Hepatocyte (in vitro differentiated cells): ENCODE results near the gene SNTG2. TPM values are rescaled to one million over a fixed set of nuclear protein-coding genes. Genes with fewer than 3 reads are reported as not detected.

Experiments
- DNase-seq: peaks from one replicate; pipeline ENCODE4 v3.0.0-alpha.2; 2016; ENCODE audit warnings: low spot score
- H2AFZ ChIP-seq: fragments of 200-600 bp; sonication (generic); 2 replicates; pipeline ENCODE4 v1.6.0; 2016; ENCODE audit warnings: antibody characterized with exemption, mild to moderate bottlenecking
- H3K27ac ChIP-seq: fragments of 200-600 bp; sonication (generic); 2 replicates; pipeline ENCODE4 v1.5.1; 2016; ENCODE audit warnings: mild to moderate bottlenecking
- H3K27me3 ChIP-seq: fragments of 200-600 bp; sonication (generic); 2 replicates; pipeline ENCODE4 v1.6.1; 2016
- H3K36me3 ChIP-seq: fragments of 200-600 bp; sonication (generic); replicated peaks from 2 replicates; pipeline ENCODE4 v1.5.1; 2016; ENCODE audit warnings: low read depth; ENCODE audit not compliant: insufficient read depth
- H3K4me1 ChIP-seq: fragments of 200-600 bp; sonication (generic); 2 replicates; pipeline ENCODE4 v1.5.1; 2016; ENCODE audit warnings: mild to moderate bottlenecking, moderate library complexity; ENCODE audit not compliant: insufficient read depth
- H3K4me2 ChIP-seq: fragments of 200-600 bp; sonication (generic); 2 replicates; pipeline ENCODE4 v1.6.0; 2016
- H3K4me3 ChIP-seq: fragments of 200-600 bp; sonication (generic); 2 replicates; pipeline ENCODE4 v1.5.1; 2016; ENCODE audit warnings: mild to moderate bottlenecking
- H3K79me2 ChIP-seq: fragments of 200-600 bp; sonication (generic); 2 replicates; pipeline ENCODE4 v1.6.0; 2017; ENCODE audit warnings: mild to moderate bottlenecking
- H3K9me2 ChIP-seq: fragments of 200-600 bp; sonication (generic); replicated peaks from 2 replicates; pipeline ENCODE4 v1.6.0; 2017; ENCODE audit warnings: mild to moderate bottlenecking; ENCODE audit not compliant: insufficient read depth
- H3K9me3 ChIP-seq: fragments of 200-600 bp; sonication (generic); 2 replicates; pipeline ENCODE4 v1.5.1; 2016; ENCODE audit warnings: low read depth, mild to moderate bottlenecking
- H4K20me1 ChIP-seq: fragments of 200-600 bp; sonication (generic); 2 replicates; pipeline ENCODE4 v1.6.0; 2016; ENCODE audit warnings: mild to moderate bottlenecking; ENCODE audit not compliant: insufficient read depth, poor library complexity, severe bottlenecking
- EZH2 ChIP-seq: fragments of 200-600 bp; sonication (generic); IDR thresholded peaks from 2 replicates; pipeline ENCODE4 v1.6.1; 2016; ENCODE audit warnings: antibody characterized with exemption, mild to moderate bottlenecking, borderline replicate concordance
- EZH2phosphoT487 ChIP-seq: fragments of 200-600 bp; sonication (generic); IDR thresholded peaks from one replicate; pipeline ENCODE4 v1.6.1; 2018; ENCODE audit warnings: antibody characterized with exemption, mild to moderate bottlenecking, low read depth, moderate library complexity; ENCODE audit not compliant: unreplicated experiment, severe bottlenecking
- WGBS: methylation state at CpG from one replicate; pipeline ENCODE4 v1.1.6; 2016; ENCODE audit warnings: low lambda C conversion rate; ENCODE audit errors: missing lambda C conversion rate; 5-methylcytosine and 5-hydroxymethylcytosine counted together
- polyA plus RNA-seq: library from polyadenylated mRNA; unstranded; fragments of >200 nt; fragmentation: Nextera tagmentation; extraction: Ambion mirVana; gene quantifications from 2 replicates; pipeline ENCODE4 v1.2.1, GENCODE V29; 2016
- total RNA-seq: library from RNA; depleted of rRNA; stranded (reverse); fragments of >200 nt; gene quantifications from 2 replicates; pipeline ENCODE4 v1.2.3, GENCODE V29; 2014
- TF ChIP-seq, protein P1 (sequence below): fragments of 200-600 bp; sonication (generic); IDR thresholded peaks from 2 replicates; pipeline ENCODE4 v1.5.1; 2016; ENCODE audit warnings: antibody characterized with exemption, mild to moderate bottlenecking; ENCODE audit not compliant: poor library complexity

The SNTG2 gene
- total and polyA plus RNA-seq, 2 experiments from 2014 or later = not detected

DNA sequence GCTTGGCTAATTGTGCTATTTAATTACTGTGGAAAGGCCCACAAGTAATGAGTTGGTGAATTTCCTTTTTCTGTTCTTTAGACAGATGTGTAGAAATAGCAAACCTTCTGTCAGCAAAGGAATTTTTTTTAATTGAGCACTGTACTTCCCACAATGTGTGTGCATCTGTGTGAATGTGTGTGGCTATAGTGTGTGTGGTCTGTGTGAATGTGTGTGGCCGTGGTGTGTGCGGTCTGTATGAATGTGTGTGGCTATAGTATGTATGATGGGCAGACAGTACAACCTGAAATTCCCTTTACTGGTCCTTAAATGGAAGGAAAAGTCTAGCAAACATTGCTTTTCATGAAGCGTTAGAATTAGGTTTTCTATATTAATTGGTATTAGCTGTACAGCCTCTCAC, 259.1 kb downstream of the SNTG2 start:
- WGBS = 96% methylated on average over 3 of the region's 3 CpGs
- Histone ChIP-seq H3K27me3 (no peaks in the 10 kb centered on the region), H3K9me3 (no peaks in the 10 kb centered on the region), H3K27ac (no peak overlapping the region), H3K4me3 (no peak overlapping the region), H4K20me1 (no peaks in the 10 kb centered on the region), H3K4me2 (no peak overlapping the region), H3K79me2 (no peaks in the 10 kb centered on the region), H3K36me3 (no peaks in the 10 kb centered on the region), H2AFZ (no peak overlapping the region), H3K4me1 (no peaks in the 10 kb centered on the region), H3K9me2 (no peaks in the 10 kb centered on the region)
- TF ChIP-seq EZH2phosphoT487 (no peak), EZH2 (no peak)
- TF ChIP-seq, protein P1, sequence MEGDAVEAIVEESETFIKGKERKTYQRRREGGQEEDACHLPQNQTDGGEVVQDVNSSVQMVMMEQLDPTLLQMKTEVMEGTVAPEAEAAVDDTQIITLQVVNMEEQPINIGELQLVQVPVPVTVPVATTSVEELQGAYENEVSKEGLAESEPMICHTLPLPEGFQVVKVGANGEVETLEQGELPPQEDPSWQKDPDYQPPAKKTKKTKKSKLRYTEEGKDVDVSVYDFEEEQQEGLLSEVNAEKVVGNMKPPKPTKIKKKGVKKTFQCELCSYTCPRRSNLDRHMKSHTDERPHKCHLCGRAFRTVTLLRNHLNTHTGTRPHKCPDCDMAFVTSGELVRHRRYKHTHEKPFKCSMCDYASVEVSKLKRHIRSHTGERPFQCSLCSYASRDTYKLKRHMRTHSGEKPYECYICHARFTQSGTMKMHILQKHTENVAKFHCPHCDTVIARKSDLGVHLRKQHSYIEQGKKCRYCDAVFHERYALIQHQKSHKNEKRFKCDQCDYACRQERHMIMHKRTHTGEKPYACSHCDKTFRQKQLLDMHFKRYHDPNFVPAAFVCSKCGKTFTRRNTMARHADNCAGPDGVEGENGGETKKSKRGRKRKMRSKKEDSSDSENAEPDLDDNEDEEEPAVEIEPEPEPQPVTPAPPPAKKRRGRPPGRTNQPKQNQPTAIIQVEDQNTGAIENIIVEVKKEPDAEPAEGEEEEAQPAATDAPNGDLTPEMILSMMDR = no peak
- DNase-seq = no peak

DNA sequence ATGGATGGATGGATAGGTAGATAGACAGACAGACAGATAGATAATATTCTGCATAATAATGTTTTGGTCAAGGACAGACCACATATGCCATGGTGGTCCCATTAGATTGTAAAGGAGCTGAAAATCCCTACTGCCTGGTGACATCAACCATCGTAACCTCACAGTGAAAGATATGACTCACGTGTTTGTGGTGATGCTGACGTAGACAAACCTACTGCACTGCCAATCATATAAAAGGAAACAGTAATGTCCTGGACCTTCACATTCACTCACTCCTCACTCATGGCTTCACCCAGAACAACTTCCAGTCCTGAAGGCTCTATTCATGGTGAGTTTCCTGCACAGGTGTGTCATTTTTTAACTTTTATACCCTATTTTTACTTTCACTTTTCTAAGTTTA, 259.7 kb downstream of the SNTG2 start:
- H2AFZ ChIP-seq = no peak overlapping the region
- no peaks in the 10 kb centered on the region for H3K9me3 ChIP-seq
- no peaks in the 10 kb centered on the region for H3K79me2 ChIP-seq
- TF ChIP-seq, protein P1 = no peak
- TF ChIP-seq EZH2phosphoT487 = no peak
- no peak for TF ChIP-seq EZH2
- no peak overlapping the region for H3K4me2 ChIP-seq
- no peak overlapping the region for H3K27ac ChIP-seq
- no peak overlapping the region for H3K4me3 ChIP-seq
- H3K4me1 ChIP-seq = no peaks in the 10 kb centered on the region
- H4K20me1 ChIP-seq = no peaks in the 10 kb centered on the region
- no peak for DNase-seq
- no peaks in the 10 kb centered on the region for H3K9me2 ChIP-seq
- H3K27me3 ChIP-seq = no peaks in the 10 kb centered on the region
- WGBS = 96% methylated on average over 3 of the region's 3 CpGs
- H3K36me3 ChIP-seq = no peaks in the 10 kb centered on the region

DNA sequence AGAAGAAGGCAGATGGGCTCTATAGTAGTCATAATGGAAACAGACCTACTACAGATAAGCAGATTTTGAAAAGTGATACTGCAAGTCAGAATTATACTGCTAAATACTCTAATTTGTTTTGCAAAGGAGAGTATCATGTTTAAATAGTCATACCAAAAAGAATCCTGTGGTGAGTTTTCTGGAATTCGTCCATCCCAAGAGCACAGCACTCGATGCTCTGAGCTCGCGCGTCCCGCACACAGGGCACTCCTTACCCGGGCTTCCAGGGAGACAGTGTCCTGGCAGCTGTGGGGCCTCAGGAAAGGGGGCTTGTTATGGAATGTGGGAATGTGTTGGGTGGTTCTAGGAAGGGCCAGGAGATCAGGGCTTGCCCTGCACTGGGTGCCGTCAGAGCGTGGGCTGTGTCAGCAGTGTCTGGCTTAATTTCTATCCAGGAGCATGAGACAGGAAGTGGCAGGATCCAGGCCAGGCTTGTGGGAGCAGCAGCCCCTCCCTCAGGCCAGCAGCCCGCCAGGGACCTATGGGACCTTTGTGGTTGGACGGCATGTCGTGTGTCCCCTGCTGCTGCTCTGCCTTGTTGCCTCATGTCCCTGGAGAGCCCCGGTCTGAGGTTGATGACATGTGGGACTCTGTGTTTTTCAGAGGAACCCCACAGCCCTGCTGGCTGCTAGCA, 269.4 kb downstream of the SNTG2 start:
- Histone ChIP-seq H3K4me2 (no peak overlapping the region), H3K36me3 (no peaks in the 10 kb centered on the region), H3K79me2 (no peaks in the 10 kb centered on the region), H3K4me3 (no peak overlapping the region), H3K27me3 (no peaks in the 10 kb centered on the region), H4K20me1 (no peaks in the 10 kb centered on the region), H3K9me3 (no peaks in the 10 kb centered on the region), H2AFZ (no peak overlapping the region), H3K27ac (no peak overlapping the region), H3K4me1 (no peaks in the 10 kb centered on the region), H3K9me2 (no peaks in the 10 kb centered on the region)
- no peak for DNase-seq
- TF ChIP-seq, protein P1 = no peak
- TF ChIP-seq EZH2phosphoT487 (no peak), EZH2 (no peak)
- WGBS = 73% methylated on average over 13 of the region's 13 CpGs
